ENCODE measurements around the gene RALB.
A peak's percentile ranks its signal among the peaks of the same experiment; 100 is the strongest.

The RALB gene, protein sequence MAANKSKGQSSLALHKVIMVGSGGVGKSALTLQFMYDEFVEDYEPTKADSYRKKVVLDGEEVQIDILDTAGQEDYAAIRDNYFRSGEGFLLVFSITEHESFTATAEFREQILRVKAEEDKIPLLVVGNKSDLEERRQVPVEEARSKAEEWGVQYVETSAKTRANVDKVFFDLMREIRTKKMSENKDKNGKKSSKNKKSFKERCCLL

DNA sequence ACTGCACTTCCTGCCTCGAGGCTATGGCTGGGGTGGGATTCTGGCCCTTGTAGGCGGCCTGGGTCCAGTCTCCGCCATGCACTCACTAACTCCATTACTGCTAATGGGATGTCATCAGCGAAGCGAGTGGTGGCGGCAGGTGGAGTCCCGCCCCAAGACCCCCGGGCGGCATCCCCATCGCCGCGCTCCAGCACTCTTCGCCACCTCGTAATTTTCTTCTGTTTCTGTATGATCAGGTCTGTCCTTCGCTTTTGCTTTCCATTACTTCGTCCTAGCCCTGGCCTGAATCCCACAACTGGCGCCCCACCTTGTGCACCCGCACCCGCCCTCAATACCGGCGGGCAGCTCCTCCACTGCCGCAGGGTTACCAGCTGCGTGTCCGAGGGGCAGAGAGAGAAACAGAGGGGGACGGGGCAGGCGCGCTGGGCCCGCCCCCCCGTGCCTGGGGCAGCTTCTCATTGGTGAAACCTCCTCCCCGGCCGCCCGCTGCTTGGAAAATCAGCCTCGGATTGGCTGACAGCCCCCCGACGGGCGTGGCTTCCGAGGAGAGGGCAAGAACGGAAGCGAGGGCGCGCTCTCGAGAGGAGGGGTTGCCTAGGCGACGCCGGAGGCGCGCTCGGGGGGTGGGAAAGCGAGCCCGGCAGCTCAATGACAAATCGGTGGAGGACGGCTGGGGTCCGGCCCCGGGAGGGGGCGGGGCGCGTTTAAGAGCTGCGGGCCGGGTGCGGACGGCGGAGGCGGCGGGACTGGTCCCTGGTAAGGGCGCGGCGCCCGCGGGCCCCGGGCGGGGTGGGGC is at the start of gene RALB:
RALB (plus strand) TSS at position 628 of the 796 bp plus-strand sequence. CDS start 25,813 bp downstream, outside the sequence.
- TF ChIP-seq, protein P1, sequence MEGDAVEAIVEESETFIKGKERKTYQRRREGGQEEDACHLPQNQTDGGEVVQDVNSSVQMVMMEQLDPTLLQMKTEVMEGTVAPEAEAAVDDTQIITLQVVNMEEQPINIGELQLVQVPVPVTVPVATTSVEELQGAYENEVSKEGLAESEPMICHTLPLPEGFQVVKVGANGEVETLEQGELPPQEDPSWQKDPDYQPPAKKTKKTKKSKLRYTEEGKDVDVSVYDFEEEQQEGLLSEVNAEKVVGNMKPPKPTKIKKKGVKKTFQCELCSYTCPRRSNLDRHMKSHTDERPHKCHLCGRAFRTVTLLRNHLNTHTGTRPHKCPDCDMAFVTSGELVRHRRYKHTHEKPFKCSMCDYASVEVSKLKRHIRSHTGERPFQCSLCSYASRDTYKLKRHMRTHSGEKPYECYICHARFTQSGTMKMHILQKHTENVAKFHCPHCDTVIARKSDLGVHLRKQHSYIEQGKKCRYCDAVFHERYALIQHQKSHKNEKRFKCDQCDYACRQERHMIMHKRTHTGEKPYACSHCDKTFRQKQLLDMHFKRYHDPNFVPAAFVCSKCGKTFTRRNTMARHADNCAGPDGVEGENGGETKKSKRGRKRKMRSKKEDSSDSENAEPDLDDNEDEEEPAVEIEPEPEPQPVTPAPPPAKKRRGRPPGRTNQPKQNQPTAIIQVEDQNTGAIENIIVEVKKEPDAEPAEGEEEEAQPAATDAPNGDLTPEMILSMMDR (IDR thresholded peaks at IDR 0.05; ENCODE audit: low read depth, low read length), result no peak
- peak; percentile 95 for DNase-seq (ENCODE audit: extremely low read depth, low read depth)

DNA sequence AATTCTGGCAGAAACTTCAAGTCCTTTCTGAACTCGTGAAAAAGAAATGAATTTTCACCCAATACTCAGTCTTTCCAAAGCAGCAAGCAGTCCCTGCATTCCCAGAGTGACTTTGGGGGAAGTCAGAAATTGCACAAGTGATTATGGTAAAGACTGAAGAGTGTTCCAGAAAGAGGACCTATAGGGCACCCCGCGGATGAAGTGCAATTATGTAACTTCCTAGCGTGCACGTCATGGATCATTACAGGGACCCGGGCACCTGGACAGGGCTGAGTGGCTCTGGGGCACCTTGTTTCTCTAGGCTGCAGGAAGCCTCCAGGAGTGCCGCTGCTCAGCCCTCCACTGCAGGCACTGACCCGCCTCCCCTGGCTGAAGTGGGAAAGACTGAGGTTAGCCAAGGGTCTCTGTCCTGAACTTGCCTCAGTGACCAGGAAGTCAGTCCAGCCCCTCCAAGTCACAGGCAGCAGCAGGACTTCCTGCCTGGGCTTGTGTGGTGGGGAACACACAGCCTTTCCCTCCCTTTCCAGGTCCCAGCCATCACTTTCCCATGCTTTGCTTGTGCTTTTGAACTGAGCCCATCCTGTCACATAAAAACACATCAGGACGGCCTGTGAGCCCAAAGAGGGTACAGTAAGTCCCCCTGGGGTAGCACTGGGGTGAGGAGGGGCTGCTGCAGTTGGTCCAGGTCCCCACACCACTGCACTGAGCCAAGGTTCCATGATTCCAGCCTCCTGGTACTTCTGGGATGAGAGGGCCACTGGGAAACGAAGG is 49.2 kb upstream of the RALB start:
- TF ChIP-seq, protein P1 (IDR thresholded peaks at IDR 0.05; ENCODE audit: low read depth, low read length), result no peak
- no peak for DNase-seq (ENCODE audit: extremely low read depth, low read depth)

DNA sequence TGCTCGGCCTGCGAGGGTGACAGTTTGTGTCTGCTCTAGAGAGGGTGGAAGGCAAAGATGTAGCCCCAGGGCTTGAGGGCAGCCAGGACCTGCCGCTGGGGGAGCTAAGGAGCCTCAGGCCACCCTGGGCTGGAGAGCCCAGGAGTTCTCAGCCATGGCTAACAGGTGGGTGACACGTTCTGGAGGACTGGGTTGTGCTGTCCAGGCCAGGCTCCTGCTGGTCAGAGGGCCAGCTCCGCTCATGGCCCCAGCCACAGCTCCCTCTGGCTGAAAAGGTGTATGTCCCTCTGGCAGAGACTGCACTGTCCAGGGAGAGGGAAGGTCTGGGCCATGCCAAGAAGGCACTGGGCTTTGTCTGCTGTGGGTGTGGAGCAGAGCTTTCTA is 48.6 kb upstream of the RALB start:
- DNase-seq (ENCODE audit: extremely low read depth, low read depth), result no peak
- TF ChIP-seq, protein P1 (IDR thresholded peaks at IDR 0.05; ENCODE audit: low read depth, low read length), result no peak

DNA sequence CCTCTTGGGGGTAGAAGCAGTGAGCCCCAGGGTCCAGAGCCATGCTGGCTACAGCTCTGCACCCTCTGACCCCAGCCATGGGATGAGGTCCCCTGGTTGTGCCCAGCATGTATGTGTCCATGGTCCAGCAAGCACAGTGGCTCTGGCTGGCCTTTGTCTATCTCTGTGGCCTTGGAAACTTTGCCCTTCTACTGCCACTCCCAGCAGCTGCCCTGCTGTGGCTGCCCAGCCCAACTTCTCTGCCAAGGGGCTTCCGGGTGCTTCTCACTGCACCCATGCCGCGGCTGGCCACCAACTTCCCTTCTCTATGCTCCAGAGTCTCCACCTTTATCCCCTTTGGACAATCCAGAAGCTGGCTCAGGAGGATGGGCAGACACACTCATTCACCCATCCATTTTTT is 48.2 kb upstream of the RALB start:
- no peak for DNase-seq (ENCODE audit: extremely low read depth, low read depth)
- TF ChIP-seq, protein P1 (IDR thresholded peaks at IDR 0.05; ENCODE audit: low read depth, low read length), result no peak

DNA sequence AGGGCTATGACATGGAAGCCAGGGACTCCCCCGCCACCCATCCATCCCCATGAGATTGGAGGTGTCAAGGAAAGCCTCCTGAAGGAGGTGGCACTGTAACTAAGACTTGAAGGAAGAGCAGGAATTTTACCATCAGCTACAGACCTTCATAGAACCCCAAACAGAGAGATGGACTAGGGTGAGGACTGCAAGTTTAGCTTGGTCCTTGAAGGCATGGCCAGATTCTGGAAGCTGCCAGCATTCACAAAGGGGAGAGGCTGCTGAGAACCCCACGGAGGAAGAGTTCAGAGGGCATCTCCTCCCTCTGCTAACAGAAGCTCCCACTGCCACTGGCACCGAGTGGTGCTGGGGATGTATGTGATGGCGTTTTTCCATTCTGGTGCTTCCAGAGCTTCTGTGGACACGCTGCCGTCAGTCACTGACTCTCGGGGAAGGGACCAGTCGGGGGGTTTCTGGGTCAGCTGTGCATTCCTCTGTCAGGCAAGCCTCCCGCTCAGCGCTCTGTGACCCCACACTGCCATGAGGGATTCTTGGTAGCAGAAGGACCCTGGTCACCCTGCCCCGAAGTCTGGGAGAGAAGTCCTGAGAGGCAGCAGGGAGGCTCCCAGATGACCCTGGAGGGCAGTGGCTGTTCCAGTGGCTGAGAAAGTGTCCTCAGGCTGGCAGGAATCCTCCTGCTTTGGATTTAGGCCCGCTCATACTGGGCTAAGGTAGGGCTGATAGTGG is 47.5 kb upstream of the RALB start:
- TF ChIP-seq, protein P1 (IDR thresholded peaks at IDR 0.05; ENCODE audit: low read depth, low read length), result no peak
- DNase-seq (ENCODE audit: extremely low read depth, low read depth), result no peak

DNA sequence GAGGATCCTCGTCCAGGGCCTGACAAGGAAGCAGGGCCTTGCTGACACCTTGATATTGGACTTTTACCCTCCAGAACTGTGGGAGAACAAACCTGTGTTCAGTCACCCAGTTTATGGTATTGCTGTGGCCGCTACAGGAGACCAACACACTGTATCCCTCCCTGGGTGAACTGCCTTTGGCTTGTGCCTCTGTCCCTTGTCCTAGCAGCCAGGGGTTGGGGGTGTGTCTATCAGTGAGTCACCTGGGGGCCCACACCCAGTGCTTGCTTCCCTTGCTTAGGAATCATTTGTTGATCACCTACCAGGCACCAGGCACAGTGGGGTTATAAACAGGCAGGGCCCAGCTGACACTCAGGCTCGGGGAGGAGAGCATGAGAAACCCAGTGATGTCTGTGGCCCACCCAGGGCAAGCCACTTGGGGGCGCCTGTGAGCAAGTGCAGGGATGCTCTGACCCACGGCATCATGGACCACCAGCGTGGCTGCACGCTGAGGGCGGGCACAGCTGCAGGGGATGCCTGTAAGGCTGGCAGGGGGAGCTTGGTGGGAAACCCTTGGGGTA is 46.5 kb upstream of the RALB start:
- TF ChIP-seq, protein P1 (IDR thresholded peaks at IDR 0.05; ENCODE audit: low read depth, low read length), result peak; percentile 35
- no peak for DNase-seq (ENCODE audit: extremely low read depth, low read depth)
